Effector CD8-positive, alpha-beta T cell (primary cell): Measurements from ENCODE around the gene CFAP58.

Experiments
- DNase-seq: peaks from one replicate; lab custom pipeline; 2025; lab: John Stamatoyannopoulos, UW

Gene CFAP58

GRCh38 chr10:104368381-104368780, 14.7 kb downstream of the CFAP58 start:
- DNase-seq, result no peak

DNA sequence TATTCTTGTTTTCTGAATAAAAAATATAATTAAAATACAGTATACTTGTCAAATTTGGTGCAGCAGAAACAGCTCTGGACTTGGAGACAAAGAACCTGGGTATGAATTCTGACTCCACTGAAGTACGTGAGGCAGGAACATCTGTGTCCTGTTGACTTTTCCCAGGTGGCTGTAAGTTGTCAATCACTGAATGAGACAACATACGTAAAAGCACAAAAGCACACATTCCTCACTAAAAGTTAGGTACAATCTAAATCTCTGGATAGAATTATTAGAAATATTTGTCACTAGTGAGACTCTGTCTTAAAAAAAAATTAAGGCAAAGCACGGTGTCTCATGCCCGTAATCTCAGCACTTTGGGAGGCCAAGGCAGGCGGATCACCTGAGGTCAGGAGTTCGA, 18.1 kb downstream of the CFAP58 start:
- no peak for DNase-seq

GRCh38 chr10:104374591-104374990, 21.0 kb downstream of the CFAP58 start:
- no peak for DNase-seq

- DNase-seq, result no peak
Observed at GRCh38 chr10:104376784-104377300, 23.2 kb downstream of the CFAP58 start.

GRCh38 chr10:104380336-104380735, 26.7 kb downstream of the CFAP58 start:
- DNase-seq, result no peak

DNA sequence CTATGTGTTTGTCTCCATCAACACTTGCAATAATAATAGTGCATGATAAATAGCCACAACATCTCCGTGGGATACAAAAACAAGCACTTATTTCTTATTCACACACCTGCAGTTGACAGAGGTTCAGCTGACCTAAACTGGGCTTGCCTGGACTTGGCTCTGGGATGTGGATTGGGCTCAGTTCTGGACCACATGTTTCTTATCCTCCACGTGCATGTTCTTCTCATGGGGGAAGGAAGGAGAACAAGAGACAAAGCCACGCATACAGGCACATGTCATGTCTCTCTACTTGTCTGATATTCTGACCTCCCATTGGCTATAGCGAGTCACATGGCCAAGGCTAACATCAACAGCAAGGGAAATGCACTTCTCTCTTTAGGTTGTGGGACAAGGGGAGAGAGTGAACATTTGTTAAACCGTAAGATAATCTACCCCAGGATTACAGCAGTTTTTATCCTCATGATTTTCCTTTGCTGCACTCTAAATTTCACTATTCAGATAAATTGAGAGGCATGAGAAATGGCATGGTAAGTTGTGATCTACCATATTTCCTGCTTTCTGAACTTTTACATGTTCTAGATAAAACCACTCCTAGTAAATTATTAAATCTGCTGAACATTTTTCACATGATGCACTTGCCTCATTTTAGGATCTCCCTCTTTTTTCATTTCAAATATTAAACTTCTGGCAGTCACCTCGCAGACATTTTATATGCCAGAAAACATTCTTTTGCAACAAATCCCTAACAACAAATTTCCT, 33.7 kb downstream of the CFAP58 start:
- DNase-seq, result no peak

DNA sequence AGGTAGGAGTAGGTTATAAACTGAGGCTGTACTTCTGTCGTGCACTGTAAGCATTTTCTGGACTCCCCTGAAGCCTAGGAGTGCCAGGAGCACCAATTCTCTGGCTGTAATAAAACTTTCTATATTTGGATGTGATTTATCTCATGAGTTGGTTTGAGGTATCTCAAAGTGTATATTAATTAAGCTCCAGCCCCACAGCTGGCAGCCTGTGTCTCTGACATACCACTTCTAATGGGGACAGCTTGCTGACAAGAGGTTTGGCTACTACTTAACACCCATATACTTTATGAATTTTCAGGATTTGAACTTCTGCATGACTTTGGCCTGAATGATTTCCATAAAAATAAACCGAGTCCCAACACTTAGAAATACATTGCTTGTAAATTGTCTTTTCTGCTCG, 35.2 kb downstream of the CFAP58 start:
- DNase-seq, result no peak

DNA sequence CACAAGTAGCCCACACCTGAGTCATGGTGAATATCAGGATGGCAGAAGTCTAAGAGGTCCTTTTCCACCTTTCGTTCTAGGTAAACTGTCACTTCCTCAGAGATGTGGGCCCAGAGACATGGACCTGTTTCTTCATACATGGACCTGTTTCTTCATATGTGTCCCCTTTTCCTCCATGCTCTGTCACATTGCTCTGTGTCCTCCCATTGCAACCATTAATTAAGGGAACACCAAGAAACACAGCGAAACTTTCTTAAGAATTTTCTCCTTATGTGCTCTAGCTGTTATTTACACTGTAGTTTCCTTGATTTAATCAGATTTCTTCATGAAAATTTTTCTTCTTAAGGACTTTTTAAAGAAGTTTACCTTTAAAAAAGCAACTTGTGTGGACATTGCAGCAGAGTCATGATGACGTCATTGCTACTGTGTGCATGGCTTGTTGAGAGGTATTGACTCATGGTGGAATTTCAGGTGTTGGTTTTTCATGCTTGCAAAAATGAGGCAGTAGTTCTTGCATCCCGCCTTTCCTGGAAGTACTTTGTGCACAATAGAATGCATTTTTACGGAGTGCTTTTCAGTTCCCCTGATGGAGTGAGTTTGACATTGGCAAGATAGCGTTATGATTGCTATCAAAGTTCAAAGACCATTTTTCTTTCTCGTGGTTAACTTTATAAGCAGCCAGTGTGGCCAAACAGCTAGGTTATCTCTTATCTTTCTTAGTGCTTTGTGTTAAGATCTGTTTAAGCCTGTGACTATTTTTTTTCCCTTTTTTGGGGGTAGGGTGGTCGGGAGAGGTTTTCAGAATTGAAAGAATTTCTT, 37.7 kb downstream of the CFAP58 start:
- DNase-seq, result no peak

- no peak for DNase-seq
Observed at GRCh38 chr10:104391969-104392296, 38.3 kb downstream of the CFAP58 start.

DNA sequence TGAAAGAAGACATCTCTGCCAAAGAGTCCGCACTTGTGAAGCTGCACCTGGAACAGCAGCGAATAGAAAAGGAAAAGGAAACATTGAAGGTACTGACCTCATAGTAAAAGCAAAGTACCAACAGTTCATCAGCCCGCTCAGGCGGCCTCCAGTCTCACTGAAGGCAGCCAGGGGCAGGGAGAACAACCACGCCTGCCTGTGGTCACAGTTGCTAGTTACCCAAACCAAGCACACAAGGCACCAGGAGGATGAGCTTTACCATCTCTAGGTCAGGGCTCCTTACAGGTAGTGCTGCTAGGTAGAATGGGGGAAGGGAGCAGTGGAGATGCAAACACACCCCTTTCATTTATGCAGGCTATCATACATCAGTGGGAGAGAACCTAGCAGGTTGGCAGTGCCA, 39.8 kb downstream of the CFAP58 start:
- no peak for DNase-seq

DNA sequence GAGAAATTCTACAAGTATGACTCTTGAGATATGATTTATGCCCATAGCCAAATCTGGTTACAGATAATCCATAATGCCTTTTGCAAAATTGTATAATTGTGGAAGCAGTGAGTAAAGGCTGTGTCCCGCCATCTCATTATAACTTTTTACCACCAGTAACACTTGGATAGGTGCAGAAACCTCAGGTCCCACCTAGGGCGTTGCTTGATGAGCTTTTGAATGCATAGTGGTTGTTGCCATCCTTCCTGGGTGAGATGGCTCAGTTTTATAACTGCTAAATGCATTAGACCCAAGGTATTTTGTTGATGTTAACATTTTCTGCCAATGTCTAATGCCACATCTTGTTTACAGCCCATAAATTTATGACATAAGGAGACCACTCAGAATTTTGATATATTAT, 42.9 kb downstream of the CFAP58 start:
- DNase-seq, result no peak

DNA sequence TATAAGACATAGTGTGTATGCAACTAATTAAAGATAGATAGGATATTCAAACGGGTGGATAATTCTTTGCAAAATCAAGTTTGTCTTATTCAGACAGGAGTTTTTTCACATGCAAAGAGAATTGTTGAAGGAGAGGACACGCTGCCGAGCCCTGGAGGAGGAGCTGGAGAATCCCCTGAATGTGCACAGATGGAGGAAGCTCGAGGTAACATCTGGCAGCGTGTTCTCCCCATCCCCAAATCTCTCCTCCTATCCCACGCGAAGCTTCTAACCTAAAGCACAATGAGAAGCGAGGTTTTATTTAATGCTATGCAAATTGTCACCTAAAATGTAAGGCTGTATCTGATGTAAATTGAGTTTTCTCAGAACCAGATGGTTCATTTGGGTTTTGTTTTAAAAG, 50.0 kb downstream of the CFAP58 start:
- no peak for DNase-seq

DNA sequence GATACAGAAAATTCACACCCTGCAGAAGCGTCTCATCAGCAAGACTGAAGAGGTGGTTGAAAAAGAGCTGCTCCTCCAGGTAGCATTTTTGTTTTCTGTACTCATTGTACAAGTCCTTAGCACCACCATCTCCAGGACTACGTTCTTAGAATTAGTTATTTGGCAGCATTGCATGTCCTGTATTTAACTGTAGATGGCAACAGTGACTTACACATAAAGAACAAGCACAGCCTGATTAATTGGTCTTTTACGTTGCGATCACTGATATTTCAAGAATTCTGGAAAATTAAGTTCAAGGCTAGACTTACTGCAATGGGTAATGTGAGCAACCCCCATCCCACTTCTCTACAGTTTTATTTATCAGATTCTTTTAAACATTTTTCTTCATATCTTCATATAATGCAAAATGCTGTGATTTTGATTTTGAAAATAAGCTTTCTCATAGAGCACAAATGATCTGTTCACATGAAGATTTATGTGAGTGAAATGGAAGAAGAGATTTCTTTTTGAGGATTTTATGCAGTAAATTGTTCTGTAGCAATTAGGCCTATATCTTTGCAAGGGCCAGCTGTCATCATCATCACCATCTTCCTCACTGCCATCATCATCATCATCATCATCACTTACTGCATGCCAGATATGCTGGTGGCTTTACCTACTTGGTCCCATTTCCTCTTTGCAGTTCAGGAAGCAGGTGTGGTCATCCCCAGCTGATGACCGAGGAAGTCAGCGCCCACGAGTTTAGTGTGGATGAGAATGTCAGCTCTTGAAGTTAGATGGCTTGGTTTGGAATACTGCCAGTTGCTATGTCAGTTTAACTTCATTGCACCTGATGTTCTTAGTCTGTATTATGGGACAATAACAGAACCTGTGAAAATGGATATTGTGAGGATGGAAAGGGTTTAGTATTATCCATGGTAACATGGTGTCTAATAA, 53.4 kb downstream of the CFAP58 start:
- no peak for DNase-seq

- DNase-seq, result no peak
Observed at GRCh38 chr10:104413528-104413927, 59.9 kb downstream of the CFAP58 start.

- no peak for DNase-seq
Observed at GRCh38 chr10:104415526-104416165, 62.0 kb downstream of the CFAP58 start.

DNA sequence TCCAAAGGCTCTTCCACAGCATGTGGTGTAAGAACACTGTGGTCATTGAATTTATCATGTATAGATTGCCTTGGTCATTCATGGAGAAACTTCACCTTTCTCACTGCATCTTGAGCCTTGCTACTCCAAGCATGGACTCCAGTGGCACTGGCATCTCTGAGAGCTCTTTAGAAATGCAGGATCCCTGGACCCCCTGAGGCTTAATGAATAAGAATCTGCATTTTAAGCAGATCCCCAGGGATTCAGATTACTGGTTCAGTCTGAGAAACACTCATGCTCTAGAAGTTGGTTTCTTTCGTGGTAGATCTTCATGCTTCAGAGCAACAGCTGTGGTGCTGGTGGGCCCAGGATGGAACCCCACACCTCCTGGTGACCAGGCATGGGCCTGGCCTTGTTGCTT, 63.2 kb downstream of the CFAP58 start:
- no peak for DNase-seq

DNA sequence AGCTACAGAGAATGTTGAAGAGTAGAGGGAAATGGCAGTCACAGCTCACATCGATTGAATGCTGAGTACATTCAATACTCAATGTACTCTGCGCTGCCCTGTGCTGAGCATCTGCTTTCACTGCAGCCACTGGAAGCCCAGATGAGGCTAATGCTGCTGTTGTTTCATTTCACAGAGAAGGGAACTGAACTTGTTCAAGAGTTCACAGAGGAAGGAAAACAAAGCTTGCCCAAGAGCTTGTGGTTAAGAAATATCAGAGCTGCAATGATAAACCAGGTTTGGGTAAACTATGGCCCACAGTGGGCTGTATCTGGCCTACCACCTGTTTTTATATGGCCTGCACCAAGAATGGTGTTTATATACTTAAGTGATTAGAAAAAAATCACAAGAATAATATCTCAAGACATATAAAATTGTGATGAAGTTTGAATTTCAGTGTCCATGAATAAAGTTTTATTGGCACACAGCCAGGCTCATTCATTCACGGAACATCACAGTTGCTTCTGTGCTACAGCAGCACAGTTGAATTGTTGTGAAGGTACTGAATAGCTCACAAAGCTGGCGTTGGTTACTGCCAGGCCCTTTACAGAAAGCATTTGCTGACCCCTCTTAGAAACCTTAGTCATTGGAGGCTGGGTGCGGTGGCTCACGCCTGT, 64.1 kb downstream of the CFAP58 start:
- no peak for DNase-seq

GRCh38 chr10:104424719-104425118, 71.1 kb downstream of the CFAP58 start:
- DNase-seq, result no peak

GRCh38 chr10:104427989-104428388, 74.4 kb downstream of the CFAP58 start:
- no peak for DNase-seq

DNA sequence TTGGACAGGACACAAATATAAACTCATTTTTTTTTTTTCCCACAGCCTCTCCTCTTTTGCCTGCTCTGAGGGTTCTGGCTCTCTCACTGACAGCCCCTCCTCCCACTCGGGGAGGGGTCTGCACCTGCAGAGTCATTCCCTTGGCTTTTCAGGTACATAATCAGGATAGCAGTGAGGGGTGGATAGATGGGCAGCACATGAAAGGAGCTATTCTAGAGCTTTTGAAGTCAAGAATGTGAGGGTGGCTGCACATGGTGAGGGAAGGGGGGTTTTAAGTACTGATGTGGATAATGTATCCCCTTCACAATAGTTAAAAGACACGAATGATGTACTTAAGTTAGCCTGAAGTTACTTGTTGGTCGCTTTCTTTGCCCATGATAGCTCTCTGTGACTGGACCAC, 76.2 kb downstream of the CFAP58 start:
- DNase-seq, result no peak

- DNase-seq, result no peak
Observed at GRCh38 chr10:104430360-104430759, 76.7 kb downstream of the CFAP58 start.
